EL (cell line): ENCODE measurements around the gene ZNF621.
"Not testable (repeated sequence)": the region's sequence is repeated elsewhere in the genome, so short reads cannot be mapped to it uniquely, and the experiment has no call there.

Experiments used
- DNase-seq: peaks from one replicate; pipeline ENCODE4 v3.0.0-alpha.2; 2016

Gene ZNF621

DNA sequence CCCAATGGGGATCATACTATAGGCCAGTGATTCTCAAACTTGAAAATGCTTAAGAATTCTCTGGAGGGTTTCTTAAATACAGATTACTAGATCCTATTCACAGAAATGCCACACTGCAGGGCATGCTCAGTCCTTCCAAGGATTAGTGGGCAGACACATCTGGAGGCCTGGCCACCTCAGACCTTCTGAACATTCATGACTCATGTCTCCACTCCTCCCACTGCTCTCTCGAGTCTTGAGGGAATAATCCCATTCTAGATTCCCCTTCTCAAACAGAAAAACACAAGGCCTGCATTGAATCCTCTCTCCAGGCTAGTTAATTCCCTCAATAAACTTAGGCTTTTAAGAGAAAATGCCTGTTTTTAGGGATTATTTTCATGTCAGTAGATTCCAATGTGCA, 22.1 kb downstream of the ZNF621 start:
- DNase-seq, result peak; percentile 64

DNA sequence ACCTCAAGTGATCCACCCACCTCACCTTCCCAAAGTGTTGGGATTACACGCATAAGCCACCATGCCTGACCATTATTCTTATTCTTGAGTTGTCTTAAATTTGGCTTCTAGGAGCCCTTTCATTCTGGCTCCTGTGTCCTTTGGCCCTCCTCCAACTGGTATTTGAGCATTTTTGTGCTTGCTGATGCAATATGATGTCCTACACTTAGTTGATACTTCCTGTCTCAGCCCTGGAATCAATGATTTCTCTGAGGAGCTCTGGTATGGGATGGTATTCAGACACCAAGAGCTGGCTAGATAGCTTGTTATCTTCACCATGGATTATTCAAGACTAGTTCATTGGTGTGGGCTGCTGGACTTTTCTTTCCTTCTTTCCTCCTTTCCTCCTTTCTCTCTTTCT, 25.4 kb downstream of the ZNF621 start:
- DNase-seq, result no peak

DNA sequence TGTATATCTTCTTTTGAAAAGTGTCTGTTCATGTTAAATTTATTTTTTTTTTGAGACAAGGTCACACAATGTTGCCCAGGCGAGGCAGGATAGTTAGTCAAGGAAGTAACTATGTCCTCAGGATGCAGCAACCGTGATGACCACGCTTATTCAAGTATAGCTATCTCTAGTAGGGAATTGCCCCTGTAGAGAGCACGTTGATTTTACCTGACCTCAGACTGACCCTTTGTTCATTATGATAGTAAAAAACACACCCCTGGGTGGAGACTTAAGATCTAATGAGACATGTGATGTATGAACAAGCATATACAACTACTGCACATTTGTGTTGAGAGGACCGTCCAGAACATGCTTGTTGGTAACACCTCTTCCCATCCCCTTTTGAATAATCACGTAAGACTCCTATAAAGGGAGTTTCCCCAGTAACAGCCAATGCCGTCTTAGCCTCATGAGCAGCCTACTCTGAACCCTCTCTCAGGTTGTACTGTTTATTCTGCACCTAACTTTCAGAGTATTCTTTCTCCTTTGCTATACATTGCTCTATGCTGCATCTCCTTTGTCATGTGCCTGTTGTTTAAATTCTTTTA, 32.9 kb downstream of the ZNF621 start:
- no peak for DNase-seq

DNA sequence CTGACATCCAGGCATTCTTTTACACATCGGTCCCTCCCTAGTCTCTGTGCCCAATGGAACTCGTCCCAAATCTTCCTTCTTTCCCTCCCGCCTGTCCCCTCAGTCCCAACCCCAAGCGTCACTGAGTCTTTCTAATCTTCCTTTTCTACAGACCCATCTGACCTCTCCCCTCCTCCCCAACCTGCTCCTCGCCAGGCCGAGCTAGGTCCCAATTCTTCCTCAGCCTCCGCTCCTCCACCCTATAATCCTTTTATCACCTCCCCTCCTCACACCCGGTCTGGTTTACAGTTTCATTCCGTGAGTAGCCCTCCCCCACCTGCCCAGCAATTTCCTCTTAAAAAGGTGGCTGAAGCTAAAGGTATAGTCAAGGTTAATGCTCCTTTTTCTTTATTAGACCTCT, 37.7 kb downstream of the ZNF621 start:
- DNase-seq, result not testable (repeated sequence)

DNA sequence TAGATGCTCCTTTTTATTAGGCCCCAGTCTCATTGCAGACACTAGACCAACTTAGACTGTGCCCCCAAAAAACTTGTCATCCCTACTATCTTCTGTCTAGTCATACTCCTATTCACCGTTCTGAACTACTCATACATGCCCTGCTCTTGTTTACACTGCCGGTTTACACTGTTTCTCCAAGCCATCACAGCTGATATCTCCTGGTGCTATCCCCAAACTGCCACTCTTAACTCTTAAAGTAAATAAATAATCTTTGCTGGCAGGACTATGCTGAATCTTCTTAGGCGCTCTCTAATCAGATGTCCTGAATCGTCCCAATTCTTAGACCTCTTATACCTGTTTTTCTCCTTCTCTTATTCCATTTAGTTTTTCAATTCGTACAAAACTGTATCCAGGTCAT, 40.9 kb downstream of the ZNF621 start:
- DNase-seq, result not testable (repeated sequence)

DNA sequence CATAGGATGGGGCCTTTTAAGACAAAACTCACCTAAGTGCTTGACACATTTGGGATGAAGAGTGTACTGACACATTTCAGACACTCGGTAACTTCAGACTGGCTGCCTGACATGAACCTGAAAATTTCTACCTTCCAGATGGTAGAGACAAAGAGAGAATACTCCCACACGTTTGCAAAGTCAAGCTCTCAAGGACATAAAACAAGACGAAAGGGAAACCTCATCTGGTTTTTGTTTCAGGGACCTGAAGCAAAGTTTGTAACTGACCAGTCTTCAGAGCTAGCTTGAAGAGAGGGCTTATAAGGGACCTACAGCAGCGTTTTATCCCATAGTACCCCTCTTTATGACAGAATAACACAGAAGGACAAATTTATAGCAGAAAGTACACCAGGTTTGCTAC, 41.9 kb downstream of the ZNF621 start:
- DNase-seq, result no peak

DNA sequence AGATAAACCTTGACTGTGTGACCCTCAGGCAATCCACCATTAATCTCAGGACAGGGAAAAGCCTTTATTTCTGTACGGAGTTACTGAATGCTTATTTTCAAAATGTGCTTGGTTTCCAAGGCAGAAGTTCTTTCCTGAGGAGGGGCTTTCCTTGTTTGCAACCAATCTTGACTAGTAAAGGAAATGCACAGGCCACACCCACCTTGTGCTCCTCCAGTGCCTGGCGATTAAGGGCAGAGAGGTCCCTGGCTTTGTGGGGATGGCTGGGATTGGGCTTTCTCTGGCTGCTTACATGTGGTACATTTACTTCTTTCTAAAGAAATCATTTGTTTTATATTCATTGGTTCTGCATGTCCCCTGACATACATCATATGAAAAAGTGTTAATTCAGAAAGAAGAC, 47.8 kb downstream of the ZNF621 start:
- DNase-seq, result no peak

DNA sequence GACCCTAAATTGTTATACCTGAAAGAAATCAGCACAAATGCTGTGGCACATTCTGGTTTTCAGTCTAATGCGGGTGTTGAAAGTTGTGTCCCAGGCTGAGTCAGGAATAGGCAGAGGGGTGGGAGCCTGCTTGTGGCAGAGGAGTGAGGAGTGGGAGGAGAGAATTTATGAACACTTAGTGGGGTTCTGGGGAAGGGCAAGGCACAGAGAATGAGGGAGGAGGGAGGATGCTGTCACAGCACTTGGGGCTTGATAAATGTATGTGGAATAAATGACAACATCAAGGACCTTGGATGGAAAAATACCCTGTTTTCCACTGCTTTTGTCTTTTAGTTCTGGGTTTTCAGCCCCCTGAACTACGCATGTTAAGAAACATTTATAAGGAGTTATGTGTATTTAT, 49.3 kb downstream of the ZNF621 start:
- no peak for DNase-seq

DNA sequence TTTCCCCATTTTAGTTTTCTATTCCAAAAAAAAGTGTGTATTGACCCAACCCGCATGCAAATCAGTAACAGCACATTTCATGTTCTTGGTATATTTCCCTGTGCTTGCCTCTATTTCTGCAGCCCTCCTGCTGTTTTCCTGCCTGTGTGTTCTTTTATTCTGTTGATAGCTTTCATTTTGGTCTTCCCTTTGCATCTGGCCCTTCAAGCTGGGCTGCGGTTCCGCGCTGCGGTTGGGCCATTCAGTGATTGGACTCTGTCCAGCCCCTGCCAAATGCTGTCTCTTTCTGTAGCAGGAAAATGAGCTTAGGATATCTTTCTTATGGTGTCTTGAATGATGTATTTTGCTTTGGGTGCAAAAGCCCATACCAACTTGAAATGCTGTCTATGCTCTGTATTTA, 49.9 kb downstream of the ZNF621 start:
- DNase-seq, result no peak

DNA sequence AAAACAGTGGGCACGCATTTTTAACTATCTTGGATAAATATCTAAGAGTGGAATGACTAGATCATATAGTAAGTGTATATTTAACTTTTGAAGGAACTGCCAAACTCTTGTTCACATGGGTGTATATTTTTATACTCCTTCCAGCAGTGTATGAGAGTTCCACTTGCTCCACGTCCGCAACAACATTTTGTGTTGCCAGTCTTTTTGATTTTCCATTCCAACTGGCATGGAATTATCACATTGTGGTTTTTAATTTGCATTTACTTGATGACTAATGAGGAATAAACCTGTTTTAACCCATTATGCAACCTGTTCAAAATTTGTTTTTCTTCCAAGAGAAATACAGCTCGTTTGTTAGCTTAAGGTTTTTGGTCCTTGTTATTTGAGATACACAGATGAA, 51.6 kb downstream of the ZNF621 start:
- DNase-seq, result no peak

DNA sequence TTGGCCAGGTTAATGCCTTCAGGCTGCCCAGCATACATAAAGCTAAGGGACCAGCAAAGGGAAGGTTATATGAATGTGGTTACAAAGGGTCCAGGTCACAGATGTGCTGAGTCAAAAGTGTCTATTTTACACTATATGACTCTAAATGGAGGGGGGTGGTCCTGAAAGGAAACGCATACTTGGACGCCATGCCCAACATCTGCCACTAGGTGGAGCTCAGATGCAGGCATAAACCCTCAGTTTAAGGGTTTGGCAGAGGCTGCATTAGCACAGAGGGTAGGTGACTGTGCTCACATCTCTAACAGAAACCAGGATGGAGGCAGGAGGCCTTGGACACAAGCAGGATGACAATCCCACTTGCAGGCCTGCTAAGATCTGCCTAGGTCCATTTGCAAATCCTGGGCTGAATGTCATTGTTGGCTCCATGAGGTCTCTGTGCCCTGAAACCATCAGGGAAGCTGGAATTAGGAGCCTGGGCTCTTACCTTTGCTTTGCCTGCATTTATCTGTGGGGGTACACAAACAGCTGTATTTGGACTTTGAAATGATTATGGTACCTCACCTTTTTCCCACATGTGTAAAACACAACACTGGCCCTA, 55.8 kb downstream of the ZNF621 start:
- peak; percentile 56 for DNase-seq

DNA sequence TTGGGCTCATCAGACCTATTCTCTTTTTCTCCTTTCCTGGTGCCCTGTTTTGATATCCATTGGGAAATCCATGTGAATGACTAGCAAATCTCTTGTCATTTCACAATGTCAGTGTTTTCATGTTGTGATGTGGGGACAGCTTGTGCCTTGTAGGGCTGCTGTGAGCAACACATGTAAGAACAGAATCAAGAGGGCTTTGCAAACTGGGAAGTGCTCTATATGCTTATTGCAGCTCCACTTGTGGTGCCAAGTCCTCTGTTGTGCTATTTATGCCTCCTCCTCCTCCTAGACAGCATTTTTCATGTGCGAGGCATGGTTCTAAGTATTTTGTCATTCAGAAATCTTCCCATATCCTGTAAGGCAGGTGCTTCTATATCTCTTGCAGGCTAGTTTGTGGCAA, 56.4 kb downstream of the ZNF621 start:
- no peak for DNase-seq

DNA sequence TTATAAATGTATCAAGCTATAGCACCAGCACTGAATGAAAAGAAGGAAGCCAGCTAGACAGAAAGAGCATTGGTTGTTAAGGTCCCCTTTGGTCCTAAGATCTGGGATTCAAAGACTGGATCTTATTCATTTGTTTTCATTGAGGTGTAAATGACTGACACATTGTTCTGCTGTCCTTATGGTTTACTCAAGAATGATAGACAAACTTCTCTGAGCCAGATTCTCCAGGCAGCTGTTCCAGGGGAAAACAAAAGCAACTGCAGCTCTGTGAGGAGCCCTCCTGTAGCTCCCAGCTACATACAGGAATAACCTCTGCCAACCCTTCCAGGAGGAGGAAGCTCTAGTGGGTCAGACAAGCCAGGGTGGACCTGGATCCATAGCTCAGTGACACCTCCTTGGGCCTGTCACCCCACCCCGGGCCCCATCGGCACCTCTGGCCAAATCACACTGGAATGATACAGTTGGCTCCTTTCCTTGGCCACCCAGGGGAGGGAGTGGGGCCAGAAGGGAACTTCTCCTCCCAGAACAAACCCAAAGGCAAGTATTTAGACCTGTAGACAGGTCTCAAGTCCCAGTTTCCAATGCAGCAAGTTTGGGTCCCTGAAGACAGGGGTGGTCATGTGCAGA, 57.8 kb downstream of the ZNF621 start:
- DNase-seq, result no peak

DNA sequence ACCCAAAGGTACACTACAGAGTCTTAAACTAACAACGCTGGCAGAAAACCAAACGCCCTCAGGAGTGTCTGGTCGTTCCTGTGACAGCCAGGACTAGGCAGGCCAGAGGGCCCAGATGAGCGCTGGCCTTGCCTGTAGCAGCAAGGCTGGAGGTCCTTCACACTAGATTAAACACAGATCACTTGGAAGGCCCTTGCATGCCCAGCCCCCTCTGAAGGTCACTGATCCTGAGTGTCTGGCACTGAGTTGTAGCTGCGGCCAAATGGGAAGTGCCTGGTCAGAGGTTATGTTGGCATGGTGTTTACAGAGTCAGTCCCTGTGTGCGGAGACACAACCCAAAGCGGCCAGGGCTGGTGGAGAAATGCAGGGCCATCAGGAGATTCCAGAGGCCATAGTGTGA, 58.9 kb downstream of the ZNF621 start:
- DNase-seq, result no peak

DNA sequence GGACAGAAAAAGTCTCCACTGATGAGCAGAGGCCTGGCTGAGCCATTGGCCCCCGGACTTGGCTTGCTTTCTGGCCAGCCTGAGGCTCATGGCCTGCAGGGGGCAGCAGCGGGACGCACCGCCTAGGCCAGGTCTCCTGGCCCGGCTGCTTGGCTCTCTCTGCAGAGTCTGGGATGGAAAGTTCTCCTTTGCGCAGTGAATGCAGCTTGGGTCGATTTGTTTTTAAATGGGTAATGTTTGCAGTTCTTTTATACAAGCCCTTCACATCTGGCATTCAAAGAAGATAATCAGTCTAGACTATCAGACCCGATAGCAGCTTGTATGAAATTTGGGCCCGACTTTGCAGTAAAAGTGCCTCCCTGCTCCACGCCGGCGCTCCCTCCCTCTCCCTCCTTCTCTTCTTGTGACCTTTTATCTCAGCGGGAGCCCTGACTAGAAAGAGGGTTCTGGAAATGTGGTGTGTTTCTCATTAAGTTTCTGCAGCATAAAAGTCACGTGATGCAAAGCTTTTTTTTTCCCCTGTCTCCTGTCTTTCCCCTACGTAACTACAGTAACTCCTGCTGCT, 59.9 kb downstream of the ZNF621 start:
- peak; percentile 66 for DNase-seq

DNA sequence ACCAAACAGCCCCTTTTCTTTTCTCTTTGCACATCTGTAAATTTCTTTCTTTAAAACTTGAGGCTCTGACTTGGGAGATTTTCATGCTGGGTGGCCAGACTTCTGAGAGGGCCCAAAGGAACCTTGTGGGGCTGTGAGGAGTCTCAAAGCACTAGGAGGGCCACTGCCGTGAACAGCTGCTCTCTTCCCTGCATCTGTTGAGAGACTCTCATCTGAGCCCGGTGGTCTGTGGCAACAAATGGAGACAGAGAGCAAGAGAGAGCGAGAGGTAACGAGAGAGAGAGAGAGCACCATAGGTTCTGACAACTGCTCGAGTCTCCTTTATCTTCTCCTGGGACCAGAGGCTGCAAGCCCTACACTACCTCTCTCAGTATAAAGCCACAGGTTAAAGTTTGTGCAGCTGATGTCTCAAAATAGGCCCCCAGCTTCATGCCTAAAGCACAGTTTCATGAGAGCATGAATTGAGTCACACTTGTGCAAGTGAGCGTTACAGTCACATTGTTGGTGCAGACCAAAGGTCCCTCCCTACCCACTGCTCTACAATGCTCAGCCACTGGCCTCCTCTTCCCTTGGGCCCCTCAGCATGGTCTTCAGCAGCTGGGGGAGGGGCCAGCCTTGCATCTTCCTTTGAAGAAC, 60.7 kb downstream of the ZNF621 start:
- no peak for DNase-seq

DNA sequence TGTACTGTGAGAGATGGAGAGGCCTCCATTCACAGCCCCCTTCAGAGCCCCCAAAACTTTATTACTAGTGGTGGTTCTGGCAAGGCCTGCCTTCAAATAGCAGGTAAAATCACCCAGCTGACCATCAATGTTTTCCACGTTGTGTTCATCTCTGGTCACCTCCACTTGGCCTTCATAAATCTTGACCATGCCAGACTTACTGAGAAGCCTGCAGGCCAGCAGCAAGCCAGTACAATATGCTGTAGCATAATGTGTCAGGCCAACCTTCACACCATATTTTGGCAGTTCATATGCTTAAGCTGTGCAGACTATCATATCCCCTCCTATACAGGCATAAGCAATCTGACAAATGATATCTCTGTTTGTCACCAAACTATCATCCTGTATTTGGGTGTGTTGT, 62.1 kb downstream of the ZNF621 start:
- no peak for DNase-seq

DNA sequence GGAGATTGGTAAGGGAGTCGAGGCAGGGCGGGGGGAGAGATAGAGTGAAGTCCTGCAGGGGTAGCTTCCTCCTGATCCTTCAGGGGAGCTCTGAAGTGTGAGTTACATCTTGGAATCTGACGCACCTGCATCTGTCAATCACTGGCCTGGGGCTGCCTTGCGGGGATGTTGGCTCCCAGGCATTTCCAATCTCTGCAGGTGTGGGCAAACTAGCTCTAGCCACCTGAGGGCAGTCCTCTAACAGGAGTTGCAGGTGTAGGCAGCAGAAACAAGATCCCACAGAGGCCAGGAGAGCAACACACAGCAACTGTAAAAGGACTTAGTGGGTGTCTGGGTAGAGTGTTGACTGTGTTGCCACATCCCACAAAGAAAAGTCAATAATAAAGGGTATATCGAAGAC, 63.6 kb downstream of the ZNF621 start:
- DNase-seq, result no peak
